Stimulated activated CD4-positive, alpha-beta T cell treated with anti-CD3 and anti-CD28 coated beads, Interleukin-1b, Interleukin-23, amount 100 ng/mL, for 24 hours (primary cell): Measurements from ENCODE around the gene DUSP10.

Experiments
- DNase-seq, 4 experiments: peaks; one replicate each; pipeline ENCODE4 v3.0.0-alpha.2; 2020; ENCODE audit warnings: low read depth in 4 of 4, low spot score in 1 of 4

DUSP10 gene

GRCh38 chr1:221734187-221734586 is 7.7 kb downstream of the DUSP10 start:
- DNase-seq: no peak

GRCh38 chr1:221732052-221732451 is 9.8 kb downstream of the DUSP10 start:
- DNase-seq: no peak

- no peak for DNase-seq
These were observed 12.0 kb downstream of the DUSP10 start for GRCh38 chr1:221729771-221730330.

GRCh38 chr1:221728037-221728505 is 13.8 kb downstream of the DUSP10 start:
- no peak for DNase-seq

GRCh38 chr1:221727146-221728036 is 14.5 kb downstream of the DUSP10 start:
- no peak for DNase-seq

- DNase-seq: no peak
These were observed 15.9 kb downstream of the DUSP10 start for GRCh38 chr1:221725735-221726672.

GRCh38 chr1:221724931-221725605 is 16.8 kb downstream of the DUSP10 start:
- no peak for DNase-seq

- no peak for DNase-seq
These were observed 18.0 kb downstream of the DUSP10 start for GRCh38 chr1:221723848-221724236.

GRCh38 chr1:221723018-221723847 is 18.7 kb downstream of the DUSP10 start:
- no peak for DNase-seq

- no peak for DNase-seq
These were observed 19.5 kb downstream of the DUSP10 start for GRCh38 chr1:221722254-221723017.

GRCh38 chr1:221720545-221720944 is 21.3 kb downstream of the DUSP10 start:
- DNase-seq: no peak

- no peak for DNase-seq
These were observed 21.9 kb downstream of the DUSP10 start for GRCh38 chr1:221719987-221720386.

GRCh38 chr1:221719278-221719597 is 22.7 kb downstream of the DUSP10 start:
- no peak for DNase-seq

- no peak for DNase-seq
These were observed 23.3 kb downstream of the DUSP10 start for GRCh38 chr1:221718381-221719277.

- no peak for DNase-seq
These were observed 24.4 kb downstream of the DUSP10 start for GRCh38 chr1:221717485-221717853.

- no peak for DNase-seq
These were observed 25.0 kb downstream of the DUSP10 start for GRCh38 chr1:221716713-221717484.

- no peak for DNase-seq
These were observed 26.3 kb downstream of the DUSP10 start for GRCh38 chr1:221715321-221716169.
